CD4-positive, alpha-beta T cell treated with Interleukin-15 for 1 hour (primary cell): ENCODE measurements around the gene SNAI1.
"Not testable (repeated sequence)": the region's sequence is repeated elsewhere in the genome, so short reads cannot be mapped to it uniquely, and the experiment has no call there.

Experiments
- DNase-seq: peaks from one replicate; pipeline ENCODE4 v3.0.0-alpha.2; 2020

The SNAI1 gene

GRCh38 chr20:49987015-49987867, 4.5 kb downstream of the SNAI1 start:
- DNase-seq, result no peak

GRCh38 chr20:49987868-49988690, 5.3 kb downstream of the SNAI1 start:
- no peak for DNase-seq

- DNase-seq, result no peak
Observed at GRCh38 chr20:49989234-49990065, 6.7 kb downstream of the SNAI1 start.

GRCh38 chr20:49990271-49990720, 7.5 kb downstream of the SNAI1 start:
- DNase-seq, result no peak

GRCh38 chr20:49993301-49993751, 10.5 kb downstream of the SNAI1 start:
- peak; percentile 54 for DNase-seq

DNA sequence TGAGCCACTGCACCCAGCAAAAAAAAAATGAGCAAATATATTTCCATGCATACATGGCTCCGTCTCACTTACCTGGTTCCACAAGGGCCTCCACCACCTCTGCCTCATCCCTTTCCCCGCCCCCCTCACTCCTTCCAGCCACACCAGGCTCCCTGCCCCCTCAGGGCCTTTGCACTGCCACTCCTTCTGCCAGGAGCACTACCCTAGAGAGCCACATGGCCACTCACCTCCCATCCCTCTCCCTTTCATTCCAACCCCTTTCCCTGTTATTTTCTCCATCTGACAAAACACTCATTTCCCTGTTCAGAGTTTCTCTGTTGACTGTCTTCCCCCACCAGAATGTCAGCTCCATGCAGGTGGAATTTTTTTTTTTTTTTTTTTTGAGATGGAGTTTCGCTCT, 12.8 kb downstream of the SNAI1 start:
- DNase-seq, result no peak

DNA sequence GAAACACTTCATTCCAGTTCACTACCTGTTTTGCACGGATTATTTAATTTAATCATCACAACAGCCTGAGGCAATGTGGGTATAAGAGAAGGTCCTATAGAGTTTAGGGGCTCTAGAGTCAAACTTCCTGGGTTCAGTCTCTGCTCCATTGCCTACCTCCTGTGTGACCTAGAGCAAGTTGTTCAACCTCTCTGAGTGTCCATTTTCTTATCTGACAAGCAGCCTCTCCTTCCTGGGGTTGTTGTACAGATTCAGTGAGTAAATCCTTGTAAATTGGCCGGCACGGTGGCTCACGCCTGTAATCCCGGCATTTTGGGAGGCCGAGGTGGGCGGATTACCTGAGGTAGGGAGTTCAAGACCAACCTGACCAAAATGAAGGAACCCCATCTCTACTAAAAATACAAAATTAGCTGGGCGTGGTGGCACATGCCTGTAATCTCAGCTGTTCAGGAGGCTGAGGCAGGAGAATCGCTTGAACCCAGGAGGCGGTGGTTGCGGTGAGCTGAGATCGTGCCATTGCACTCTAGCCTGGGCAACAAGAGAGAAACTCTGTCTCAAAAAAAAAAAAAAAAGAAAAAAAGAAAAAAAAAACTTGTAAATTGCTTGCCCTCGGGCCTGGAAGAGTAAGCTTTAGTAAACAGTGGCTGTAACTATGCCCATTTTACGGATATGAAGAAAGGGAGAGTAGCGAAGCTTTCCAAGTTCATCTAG, 15.9 kb downstream of the SNAI1 start:
- not testable (repeated sequence) for DNase-seq

GRCh38 chr20:49999329-49999728, 16.5 kb downstream of the SNAI1 start:
- peak; percentile 64 for DNase-seq

DNA sequence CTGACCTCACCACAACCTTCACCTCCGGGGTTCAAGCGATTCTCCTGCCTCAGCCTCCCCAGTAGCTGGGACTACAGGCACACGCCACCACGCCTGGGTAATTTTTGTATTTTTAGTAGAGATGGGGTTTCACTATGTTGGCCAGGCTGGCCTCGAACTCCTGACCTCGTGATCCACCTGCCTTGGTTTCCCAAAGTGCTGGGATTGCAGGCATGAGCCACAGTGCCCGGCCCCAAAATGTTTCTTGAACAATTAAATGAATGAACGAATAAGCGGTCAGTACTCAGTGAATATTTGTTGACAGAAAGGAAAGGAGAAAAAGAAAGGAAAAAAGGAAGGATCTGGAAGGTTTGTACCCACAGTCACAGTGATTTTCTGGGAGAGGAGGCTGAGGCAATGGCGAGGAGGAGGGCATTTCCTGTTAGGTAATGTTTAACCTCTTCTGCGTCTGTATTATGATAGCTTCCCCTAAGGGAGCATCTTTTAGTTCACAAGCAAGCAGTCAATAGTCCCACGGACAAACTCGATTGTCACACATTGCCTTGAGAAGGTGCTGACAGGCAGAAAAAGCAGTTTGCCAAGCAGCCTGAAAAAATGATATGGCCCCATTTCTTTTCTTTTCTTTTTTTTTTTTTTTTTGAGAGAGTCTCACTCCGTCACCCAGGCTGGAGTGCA, 17.9 kb downstream of the SNAI1 start:
- DNase-seq, result not testable (repeated sequence)

DNA sequence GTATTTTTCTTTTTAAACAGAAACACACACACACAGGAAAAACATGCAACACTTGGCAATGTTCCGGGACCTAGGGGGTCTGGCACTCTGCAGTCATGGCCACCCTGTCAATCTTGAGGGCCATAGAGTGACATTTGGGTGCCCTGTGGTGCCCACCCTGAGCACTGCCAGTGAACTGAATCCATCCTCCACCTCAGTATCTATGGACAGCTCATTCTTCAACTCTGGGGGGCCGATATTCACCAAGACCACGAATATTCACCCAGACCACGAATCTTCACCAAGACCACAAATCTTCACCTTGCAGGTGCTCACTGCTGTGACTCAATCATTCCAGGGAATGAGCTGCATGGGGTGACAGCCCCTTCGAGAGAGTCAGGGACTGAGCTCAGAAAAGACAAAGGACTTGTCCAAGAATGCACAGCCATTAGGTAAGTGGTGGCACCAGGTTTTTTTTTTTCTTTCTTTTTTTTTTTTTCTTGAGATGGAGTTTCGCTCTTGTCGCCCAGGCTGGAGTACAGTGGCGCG, 19.1 kb downstream of the SNAI1 start:
- DNase-seq, result no peak

GRCh38 chr20:50003253-50003656, 20.5 kb downstream of the SNAI1 start:
- peak; percentile 61 for DNase-seq

DNA sequence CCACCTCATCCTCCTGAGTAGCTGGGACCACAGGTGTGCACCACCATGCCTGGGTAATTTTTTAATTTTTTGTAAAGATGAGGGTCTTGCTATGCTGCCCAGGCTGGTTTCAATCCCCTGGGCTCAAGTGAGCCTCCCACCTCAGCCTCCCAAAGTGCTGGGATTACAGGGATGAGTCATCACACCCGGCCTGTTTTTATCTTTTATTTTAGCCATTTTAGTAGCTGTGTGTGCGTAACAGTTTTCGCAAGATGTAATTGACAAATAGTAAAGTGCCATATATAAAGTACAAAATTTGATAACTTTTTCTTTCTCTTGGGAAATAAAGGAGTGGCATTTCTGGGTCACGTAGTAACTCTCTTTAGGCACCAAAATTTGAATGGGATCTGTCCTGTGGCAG, 21.4 kb downstream of the SNAI1 start:
- DNase-seq, result no peak

DNA sequence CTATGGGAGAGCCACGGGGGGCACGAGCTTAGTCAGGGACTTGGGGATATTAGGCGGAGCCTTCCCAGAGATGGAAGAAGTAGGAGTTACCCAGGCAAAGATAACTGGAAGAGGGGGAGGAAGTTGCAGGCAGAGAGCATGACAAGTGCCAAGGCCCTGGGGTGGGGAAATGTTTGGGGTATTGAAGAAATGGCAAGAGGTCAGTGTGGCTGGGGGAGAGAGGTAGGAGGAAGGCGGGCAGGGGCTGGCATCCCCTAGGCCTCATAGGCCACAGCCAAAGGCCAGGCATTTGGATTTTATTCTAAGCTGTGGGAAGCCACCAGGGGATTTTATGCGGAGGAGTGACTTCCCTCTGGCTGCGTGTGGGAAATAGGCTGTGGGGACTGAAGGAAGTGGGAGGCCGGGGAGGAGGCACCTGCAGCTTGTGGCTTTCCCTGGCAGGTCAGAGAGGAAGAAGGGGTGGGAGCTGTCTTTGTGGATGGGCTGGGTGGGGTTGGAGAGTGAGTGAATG, 22.7 kb downstream of the SNAI1 start:
- DNase-seq, result no peak

- no peak for DNase-seq
Observed at GRCh38 chr20:50007369-50007768, 24.6 kb downstream of the SNAI1 start.

GRCh38 chr20:50008007-50008406, 25.2 kb downstream of the SNAI1 start:
- DNase-seq, result no peak

- no peak for DNase-seq
Observed at GRCh38 chr20:50009521-50010454, 27.0 kb downstream of the SNAI1 start.

GRCh38 chr20:50011597-50011996, 28.8 kb downstream of the SNAI1 start:
- not testable (repeated sequence) for DNase-seq

DNA sequence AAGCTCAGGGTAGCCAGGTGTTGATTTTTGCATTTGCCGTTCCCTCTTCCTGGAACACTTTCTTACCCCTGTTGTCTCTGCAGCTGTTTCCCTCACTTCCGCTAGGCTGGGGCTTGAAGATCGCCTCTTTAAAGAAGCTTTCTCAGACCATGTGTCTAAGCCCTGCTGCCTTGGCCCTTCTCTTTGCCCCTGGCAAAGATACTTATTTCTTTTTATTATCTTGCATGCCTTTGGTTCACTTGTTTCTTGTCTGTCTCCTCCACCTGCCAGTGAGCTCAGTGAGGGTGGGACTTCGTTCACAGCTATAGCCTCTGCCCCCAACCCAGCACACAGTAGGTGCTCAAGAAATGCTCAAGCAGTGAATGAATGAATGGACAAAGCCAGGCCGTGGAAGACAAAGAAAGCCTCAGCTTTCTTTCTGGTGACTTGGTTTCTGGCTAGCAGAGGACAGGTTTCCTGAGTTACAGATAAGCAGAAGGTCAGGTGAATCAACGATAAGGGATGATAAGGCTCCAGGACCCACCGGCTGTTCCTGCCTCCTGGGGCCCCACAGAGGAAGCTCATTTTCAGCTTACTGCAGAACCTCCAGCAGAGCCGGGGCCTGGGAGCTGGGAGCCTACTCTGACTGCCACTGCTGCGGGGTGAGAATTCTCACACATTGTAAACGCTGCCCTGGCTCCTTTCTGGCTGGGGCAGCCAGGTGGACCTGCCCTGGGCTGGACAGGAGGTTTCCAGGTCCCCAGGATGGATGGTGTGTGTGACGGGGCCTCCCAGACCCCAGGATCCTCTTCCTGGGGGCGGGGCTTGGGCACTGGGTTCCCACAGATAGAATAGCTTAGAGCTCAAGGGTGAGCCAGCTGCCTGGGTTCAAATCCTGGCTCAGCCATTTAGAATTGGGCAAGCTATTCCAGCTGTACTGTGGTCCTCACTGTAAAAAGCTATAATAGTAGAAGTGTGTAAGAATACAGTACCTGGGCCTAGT, 29.8 kb downstream of the SNAI1 start:
- DNase-seq, result peak; percentile 24

DNA sequence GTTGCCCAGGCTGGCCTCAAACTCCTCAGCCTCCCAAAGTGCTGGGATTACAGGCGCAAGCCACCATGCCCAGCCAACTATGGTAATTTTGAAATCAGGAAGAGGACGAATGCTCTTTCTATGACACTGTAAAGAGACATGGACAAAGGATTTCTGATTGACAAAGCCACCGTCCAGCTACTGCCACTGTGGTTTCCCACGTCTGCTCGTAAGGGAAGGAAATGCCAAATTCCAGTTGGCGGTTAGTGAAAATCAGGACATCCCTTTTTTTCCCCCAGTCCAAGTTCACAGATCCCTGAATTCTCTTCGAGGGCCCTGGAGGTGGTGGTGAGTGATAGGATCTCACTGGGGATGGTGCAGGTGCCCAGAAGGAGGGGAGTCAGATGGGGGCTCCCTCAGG, 31.2 kb downstream of the SNAI1 start:
- DNase-seq, result no peak
